C4-2B (cell line): ENCODE results near the gene TCP11.

Experiments used
- H3K27ac ChIP-seq: fragments of 450-650 bp; 2 replicates; pipeline ENCODE4 v1.5.1; 2017
- CTCF ChIP-seq: fragments of 450-650 bp; conservative IDR thresholded peaks from 2 replicates; pipeline ENCODE4 v1.5.1; 2017; ENCODE audit warnings: mild to moderate bottlenecking
- ZFX ChIP-seq: fragments of 450-650 bp; IDR thresholded peaks from 2 replicates; pipeline ENCODE4 v1.6.1; 2017

Gene TCP11

GRCh38 chr6:35183935-35184334, 42.8 kb upstream of the TCP11 start:
- TF ChIP-seq ZFX (no peak), CTCF (no peak)

GRCh38 chr6:35183281-35183680, 42.1 kb upstream of the TCP11 start:
- H3K27ac ChIP-seq = no peak overlapping the region

More at GRCh38 chr6:35183935-35184334, 42.8 kb upstream of the TCP11 start:
- no peak overlapping the region for H3K27ac ChIP-seq

GRCh38 chr6:35181933-35182612, 40.9 kb upstream of the TCP11 start:
- TF ChIP-seq CTCF (no peak), ZFX (no peak)
- H3K27ac ChIP-seq = no peak overlapping the region

More at GRCh38 chr6:35183281-35183680, 42.1 kb upstream of the TCP11 start:
- TF ChIP-seq CTCF = no peak

GRCh38 chr6:35181308-35181932, 40.3 kb upstream of the TCP11 start:
- no peak for TF ChIP-seq ZFX
- TF ChIP-seq CTCF = no peak
- H3K27ac ChIP-seq = no peak overlapping the region

GRCh38 chr6:35179901-35180535, 38.9 kb upstream of the TCP11 start:
- H3K27ac ChIP-seq = no peak overlapping the region
- TF ChIP-seq CTCF = no peak
- TF ChIP-seq ZFX = no peak

GRCh38 chr6:35178932-35179832, 38.0 kb upstream of the TCP11 start:
- TF ChIP-seq ZFX (no peak), CTCF (no peak)
- no peak overlapping the region for H3K27ac ChIP-seq
